ENCODE measurements around the gene ANGPT4. TPM values are rescaled to one million over a fixed set of nuclear protein-coding genes. Genes with fewer than 3 reads are reported as not detected.

ANGPT4 gene
- total RNA-seq, 1 experiment from 2014 or later = not detected

DNA sequence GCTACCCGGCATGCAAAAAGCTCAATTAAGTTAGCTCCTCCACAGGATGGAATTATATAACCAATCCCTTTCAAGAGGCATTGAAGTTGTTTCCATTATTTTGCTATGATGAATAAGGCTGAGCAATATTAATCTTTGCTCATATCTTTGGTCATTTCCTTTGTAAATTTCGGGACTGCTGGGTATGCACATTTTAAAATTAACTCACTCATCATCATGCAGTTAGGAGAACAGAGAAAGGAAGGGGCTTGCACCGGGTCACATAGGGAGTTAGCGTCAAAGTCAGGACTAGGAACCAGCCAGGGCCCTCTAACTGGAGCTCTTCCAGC is 83.0 kb downstream of the ANGPT4 start:
- H3K4me1 ChIP-seq (ENCODE audit: control insufficient read depth, insufficient read depth, low read length) = peaks cover 7% of the 10 kb centered on the region; the same call in 1 of the 2 replicates
- H3K36me3 ChIP-seq (ENCODE audit: control insufficient read depth, insufficient read depth, low read length) = no peaks in the 10 kb centered on the region; the same call in 1 of the 2 replicates
- ATAC-seq (no peak), DNase-seq (ENCODE audit: low read depth, low spot score) (peak; percentile 59)
- BruUV-seq (replicated peaks) = no TSS peak
- peak overlapping the region; percentile 86 for H3K27ac ChIP-seq (ENCODE audit: low read length)
- no peaks in the 10 kb centered on the region for H3K27me3 ChIP-seq (ENCODE audit: control insufficient read depth, insufficient read depth, low read length)
- in situ Hi-C loops (cut with HindIII; ENCODE audit: low pct_unique_long_range_greater_than_20kb, low sequenced_read_pairs) = no loop called here
- TF ChIP-seq, protein P1, sequence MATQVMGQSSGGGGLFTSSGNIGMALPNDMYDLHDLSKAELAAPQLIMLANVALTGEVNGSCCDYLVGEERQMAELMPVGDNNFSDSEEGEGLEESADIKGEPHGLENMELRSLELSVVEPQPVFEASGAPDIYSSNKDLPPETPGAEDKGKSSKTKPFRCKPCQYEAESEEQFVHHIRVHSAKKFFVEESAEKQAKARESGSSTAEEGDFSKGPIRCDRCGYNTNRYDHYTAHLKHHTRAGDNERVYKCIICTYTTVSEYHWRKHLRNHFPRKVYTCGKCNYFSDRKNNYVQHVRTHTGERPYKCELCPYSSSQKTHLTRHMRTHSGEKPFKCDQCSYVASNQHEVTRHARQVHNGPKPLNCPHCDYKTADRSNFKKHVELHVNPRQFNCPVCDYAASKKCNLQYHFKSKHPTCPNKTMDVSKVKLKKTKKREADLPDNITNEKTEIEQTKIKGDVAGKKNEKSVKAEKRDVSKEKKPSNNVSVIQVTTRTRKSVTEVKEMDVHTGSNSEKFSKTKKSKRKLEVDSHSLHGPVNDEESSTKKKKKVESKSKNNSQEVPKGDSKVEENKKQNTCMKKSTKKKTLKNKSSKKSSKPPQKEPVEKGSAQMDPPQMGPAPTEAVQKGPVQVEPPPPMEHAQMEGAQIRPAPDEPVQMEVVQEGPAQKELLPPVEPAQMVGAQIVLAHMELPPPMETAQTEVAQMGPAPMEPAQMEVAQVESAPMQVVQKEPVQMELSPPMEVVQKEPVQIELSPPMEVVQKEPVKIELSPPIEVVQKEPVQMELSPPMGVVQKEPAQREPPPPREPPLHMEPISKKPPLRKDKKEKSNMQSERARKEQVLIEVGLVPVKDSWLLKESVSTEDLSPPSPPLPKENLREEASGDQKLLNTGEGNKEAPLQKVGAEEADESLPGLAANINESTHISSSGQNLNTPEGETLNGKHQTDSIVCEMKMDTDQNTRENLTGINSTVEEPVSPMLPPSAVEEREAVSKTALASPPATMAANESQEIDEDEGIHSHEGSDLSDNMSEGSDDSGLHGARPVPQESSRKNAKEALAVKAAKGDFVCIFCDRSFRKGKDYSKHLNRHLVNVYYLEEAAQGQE (IDR thresholded peaks at IDR 0.05; ENCODE audit: insufficient read depth in 1 of 2, low read depth in 2 of 2, low read length in 1 of 2) = no peak
- TF ChIP-seq POLR2AphosphoS5 (IDR thresholded peaks at IDR 0.05; ENCODE audit: low read depth, low read length) (no peak), SIN3A (IDR thresholded peaks at IDR 0.05; ENCODE audit: borderline replicate concordance, insufficient read depth, low read depth, low read length) (no peak), TCF7L2 (IDR thresholded peaks at IDR 0.05; ENCODE audit: low read depth, low read length) (no peak)
- TF ChIP-seq, protein P2, sequence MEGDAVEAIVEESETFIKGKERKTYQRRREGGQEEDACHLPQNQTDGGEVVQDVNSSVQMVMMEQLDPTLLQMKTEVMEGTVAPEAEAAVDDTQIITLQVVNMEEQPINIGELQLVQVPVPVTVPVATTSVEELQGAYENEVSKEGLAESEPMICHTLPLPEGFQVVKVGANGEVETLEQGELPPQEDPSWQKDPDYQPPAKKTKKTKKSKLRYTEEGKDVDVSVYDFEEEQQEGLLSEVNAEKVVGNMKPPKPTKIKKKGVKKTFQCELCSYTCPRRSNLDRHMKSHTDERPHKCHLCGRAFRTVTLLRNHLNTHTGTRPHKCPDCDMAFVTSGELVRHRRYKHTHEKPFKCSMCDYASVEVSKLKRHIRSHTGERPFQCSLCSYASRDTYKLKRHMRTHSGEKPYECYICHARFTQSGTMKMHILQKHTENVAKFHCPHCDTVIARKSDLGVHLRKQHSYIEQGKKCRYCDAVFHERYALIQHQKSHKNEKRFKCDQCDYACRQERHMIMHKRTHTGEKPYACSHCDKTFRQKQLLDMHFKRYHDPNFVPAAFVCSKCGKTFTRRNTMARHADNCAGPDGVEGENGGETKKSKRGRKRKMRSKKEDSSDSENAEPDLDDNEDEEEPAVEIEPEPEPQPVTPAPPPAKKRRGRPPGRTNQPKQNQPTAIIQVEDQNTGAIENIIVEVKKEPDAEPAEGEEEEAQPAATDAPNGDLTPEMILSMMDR (IDR thresholded peaks at IDR 0.05) = no peak
- no peaks in the 10 kb centered on the region for H3K9me3 ChIP-seq (ENCODE audit: control insufficient read depth, insufficient read depth, low read depth, low read length)
- ChIA-PET CTCF (interaction anchor here (1.0 to 1.2 kb wide), 2 partner anchors 14 to 17 kb away, joined by 3 to 10 read pairs; no protein-coding TSS in a partner anchor), POLR2A (interaction anchor here (0.7 kb wide), 1 partner anchor 60 kb away, joined by 7 read pairs; no protein-coding TSS in a partner anchor)
- intact Hi-C loops (cut with micrococcal nuclease; ENCODE audit: unreplicated experiment) = no loop called here
- peak overlapping the region; percentile 77 to 85 for H3K4me3 ChIP-seq (ENCODE audit: low read depth in 2 of 2, low read length in 2 of 2)

DNA sequence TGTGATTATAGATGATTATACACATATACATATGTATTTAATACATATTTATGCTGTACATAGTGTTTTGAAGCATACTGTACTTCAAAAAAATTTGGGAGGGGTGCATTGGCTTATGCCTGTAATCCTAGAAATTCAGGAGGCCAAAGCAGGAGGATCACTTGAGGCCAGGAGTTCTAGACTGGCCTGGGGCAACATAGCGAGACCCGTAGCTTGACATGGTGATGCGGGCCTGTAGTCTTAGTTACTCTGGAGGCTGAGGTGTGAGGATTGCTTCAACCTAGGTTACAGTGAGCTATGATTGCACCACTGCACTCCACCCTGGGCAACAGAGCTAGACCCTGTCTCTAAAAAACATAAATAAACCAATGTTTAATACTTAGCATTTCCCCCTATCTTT is 84.2 kb downstream of the ANGPT4 start:
- POLR2A ChIA-PET = no interaction called here
- Histone ChIP-seq H3K9me3 (ENCODE audit: control insufficient read depth, insufficient read depth, low read depth, low read length) (no peaks in the 10 kb centered on the region), H3K27me3 (ENCODE audit: control insufficient read depth, insufficient read depth, low read length) (no peaks in the 10 kb centered on the region), H3K4me1 (ENCODE audit: control insufficient read depth, insufficient read depth, low read length) (peaks cover 7% of the 10 kb centered on the region; the same call in 1 of the 2 replicates), H3K27ac (ENCODE audit: low read length) (no peak overlapping the region), H3K4me3 (ENCODE audit: low read depth in 2 of 2, low read length in 2 of 2) (no peak overlapping the region), H3K36me3 (ENCODE audit: control insufficient read depth, insufficient read depth, low read length) (no peaks in the 10 kb centered on the region; the same call in 1 of the 2 replicates)
- in situ Hi-C loops (cut with HindIII; ENCODE audit: low pct_unique_long_range_greater_than_20kb, low sequenced_read_pairs) = no loop called here
- CTCF ChIA-PET = no interaction called here
- intact Hi-C loops (cut with micrococcal nuclease; ENCODE audit: unreplicated experiment) = no loop called here
- no TSS peak for BruUV-seq (replicated peaks)
- TF ChIP-seq POLR2AphosphoS5 (IDR thresholded peaks at IDR 0.05; ENCODE audit: low read depth, low read length) (no peak), SIN3A (IDR thresholded peaks at IDR 0.05; ENCODE audit: borderline replicate concordance, insufficient read depth, low read depth, low read length) (no peak), TCF7L2 (IDR thresholded peaks at IDR 0.05; ENCODE audit: low read depth, low read length) (no peak)
- TF ChIP-seq, protein P2 (IDR thresholded peaks at IDR 0.05) = no peak
- TF ChIP-seq, protein P1 (IDR thresholded peaks at IDR 0.05; ENCODE audit: insufficient read depth in 1 of 2, low read depth in 2 of 2, low read length in 1 of 2) = no peak
- DNase-seq (ENCODE audit: low read depth, low spot score) = no peak
- no peak for ATAC-seq
